Bone marrow (tissue), 2 donors: Measurements from ENCODE around the gene SFSWAP.
A peak's percentile ranks its signal among the peaks of the same experiment; 100 is the strongest.
"Not testable (repeated sequence)": the region's sequence is repeated elsewhere in the genome, so short reads cannot be mapped to it uniquely, and the experiment has no call there.

ENCODE experiments used
- DNase-seq, 2 donors: peaks; one replicate each; lab custom pipeline; 2025; lab: John Stamatoyannopoulos, UW

SFSWAP gene

GRCh38 chr12:131789638-131790037, 78.7 kb downstream of the SFSWAP start:
- no peak for DNase-seq

- DNase-seq, result no peak
Observed at GRCh38 chr12:131793243-131794022, 82.5 kb downstream of the SFSWAP start.

- no peak for DNase-seq
Observed at GRCh38 chr12:131794061-131794460, 83.2 kb downstream of the SFSWAP start.

GRCh38 chr12:131794573-131794972, 83.7 kb downstream of the SFSWAP start:
- no peak for DNase-seq

- no peak for DNase-seq
Observed at GRCh38 chr12:131795064-131795463, 84.2 kb downstream of the SFSWAP start.

GRCh38 chr12:131795690-131796410, 85.0 kb downstream of the SFSWAP start:
- DNase-seq, result no peak

GRCh38 chr12:131796411-131796736, 85.5 kb downstream of the SFSWAP start:
- DNase-seq, result no peak

GRCh38 chr12:131796754-131797587, 86.1 kb downstream of the SFSWAP start:
- no peak for DNase-seq

GRCh38 chr12:131797588-131797934, 86.7 kb downstream of the SFSWAP start:
- DNase-seq, result no peak

GRCh38 chr12:131799195-131799594, 88.3 kb downstream of the SFSWAP start:
- no peak for DNase-seq

- DNase-seq, result no peak
Observed at GRCh38 chr12:131799828-131800593, 89.1 kb downstream of the SFSWAP start.

GRCh38 chr12:131800594-131801135, 89.8 kb downstream of the SFSWAP start:
- no peak for DNase-seq

- DNase-seq, result no peak
Observed at GRCh38 chr12:131801254-131801866, 90.5 kb downstream of the SFSWAP start.

GRCh38 chr12:131803961-131804521, 93.2 kb downstream of the SFSWAP start:
- peak in 1 of 2 donors; percentile 35 for DNase-seq

GRCh38 chr12:131805421-131805820, 94.5 kb downstream of the SFSWAP start:
- DNase-seq, result no peak

GRCh38 chr12:131806674-131807073, 95.8 kb downstream of the SFSWAP start:
- no peak for DNase-seq

- DNase-seq, result no peak
Observed at GRCh38 chr12:131808744-131809371, 98.0 kb downstream of the SFSWAP start.

GRCh38 chr12:131809476-131810254, 98.8 kb downstream of the SFSWAP start:
- DNase-seq, result not testable (repeated sequence)

GRCh38 chr12:131810726-131811125, 99.8 kb downstream of the SFSWAP start:
- no peak for DNase-seq

GRCh38 chr12:131815131-131815530, 104.2 kb downstream of the SFSWAP start:
- no peak for DNase-seq
